GM12878 (cell line): ENCODE data around the gene OXCT1. TPM values are rescaled to one million over a fixed set of nuclear protein-coding genes. Genes with fewer than 3 reads are reported as not detected.

Source experiments
- ATAC-seq: fragments of 200-7000 bp; cut with Tn5 transposase; 3 replicates; pipeline ENCODE4 v1.9.1; 2020; ENCODE audit warnings: mild to moderate bottlenecking, moderate library complexity
- BruUV-seq: library from RNA; stranded (reverse); fragments of 400-500 nt; replicated peaks from 2 replicates; lab custom pipeline; 2021; lab: Mats Ljungman, UMichigan
- CTCF ChIA-PET: fragments of 300-600 bp; sonication (Branson Sonifier 250); formaldehyde crosslinking; extraction: SDS; loops from one replicate; lab custom pipeline; 2021; ENCODE audit warnings: inconsistent platforms; lab: Yijun Ruan, JAX
- POLR2A ChIA-PET: fragments of 350-600 bp; formaldehyde crosslinking; extraction: SDS; loops from one replicate; lab custom pipeline; 2021; ENCODE audit warnings: inconsistent platforms; lab: Charles Lee
- RAD21 ChIA-PET: fragments of 300-600 bp; sonication (Branson Sonifier 250); formaldehyde crosslinking; loops from one replicate; lab custom pipeline; 2023; ENCODE audit warnings: antibody characterized with exemption; ENCODE audit not compliant: unreplicated experiment; lab: Charles Lee
- SMC1A ChIA-PET: fragments of 300-600 bp; sonication (Branson Sonifier 250); formaldehyde crosslinking; loops from one replicate; lab custom pipeline; 2023; ENCODE audit not compliant: unreplicated experiment, uncharacterized antibody; lab: Charles Lee
- DNase-seq: peaks from one replicate; pipeline ENCODE4 v3.0.0-alpha.2; 2011; ENCODE audit warnings: low read depth, low spot score
- FAIRE-seq: peaks from 3 replicates; lab custom pipeline; 2011; peaks lifted over from hg19 to GRCh38; lab: Jason Lieb, UNC
- H2AFZ ChIP-seq: 2 replicates; pipeline ENCODE4 v1.6.0; 2011; ENCODE audit warnings: low read depth, low read length, control low read depth; ENCODE audit not compliant: control insufficient read depth
- H3K27ac ChIP-seq: 2 replicates; pipeline ENCODE4 v1.5.1; 2011; ENCODE audit warnings: control low read depth; ENCODE audit not compliant: control insufficient read depth, insufficient read depth
- H3K27me3 ChIP-seq, 2 experiments: replicated peaks in 1 of 2; 2 replicates each; pipeline versions ENCODE4 v1.6.0 to v1.6.1; 2011; ENCODE audit warnings: low read length in 1 of 2; ENCODE audit not compliant: control insufficient read depth in 2 of 2, insufficient read depth in 2 of 2
- H3K36me3 ChIP-seq, 2 experiments: 2 replicates each; pipeline ENCODE4 v1.5.1; 2011; ENCODE audit warnings: low read length in 1 of 2; ENCODE audit not compliant: control insufficient read depth in 2 of 2, insufficient read depth in 2 of 2
- H3K4me1 ChIP-seq: 2 replicates; pipeline ENCODE4 v1.6.1; 2011; ENCODE audit warnings: mild to moderate bottlenecking, low read length, moderate library complexity, mixed read lengths; ENCODE audit not compliant: control insufficient read depth, insufficient read depth
- H3K4me2 ChIP-seq: 2 replicates; pipeline ENCODE4 v1.6.0; 2011; ENCODE audit warnings: control low read depth; ENCODE audit not compliant: control insufficient read depth, insufficient read depth
- H3K4me3 ChIP-seq: fragments of 200-600 bp; sonication (generic); 2 replicates; pipeline ENCODE4 v1.5.1; 2016
- H3K79me2 ChIP-seq: 2 replicates; pipeline ENCODE4 v1.6.0; 2011; ENCODE audit warnings: low read length; ENCODE audit not compliant: control insufficient read depth, insufficient read depth
- H3K9ac ChIP-seq: 2 replicates; pipeline ENCODE4 v1.8.0; 2011; ENCODE audit warnings: low read length, control low read depth, mixed read lengths; ENCODE audit not compliant: control insufficient read depth, insufficient read depth
- H3K9me3 ChIP-seq: replicated peaks from 3 replicates; pipeline ENCODE4 v1.5.1; 2011; ENCODE audit warnings: mild to moderate bottlenecking, low read length; ENCODE audit not compliant: control insufficient read depth, insufficient read depth
- H4K20me1 ChIP-seq: 2 replicates; pipeline ENCODE4 v1.6.0; 2011; ENCODE audit not compliant: control insufficient read depth, insufficient read depth
- EED ChIP-seq: sonication (generic); IDR thresholded peaks from 2 replicates; pipeline ENCODE4 v1.6.1; 2016; ENCODE audit warnings: antibody characterized with exemption, low read depth
- IRF4 ChIP-seq: IDR thresholded peaks from 2 replicates; pipeline ENCODE4 v1.6.1; 2011; ENCODE audit warnings: low read depth, low read length
- JUND ChIP-seq: IDR thresholded peaks from 2 replicates; pipeline ENCODE4 v1.6.1; 2012; ENCODE audit warnings: low read depth, mild to moderate bottlenecking, low read length, improper control_type of control experiment, moderate library complexity
- MXI1 ChIP-seq: fragments of 150-350 bp; IDR thresholded peaks from 2 replicates; pipeline ENCODE4 v1.6.1; 2011; ENCODE audit warnings: low read depth, mild to moderate bottlenecking, inconsistent platforms, low read length, improper control_type of control experiment
- MYC ChIP-seq: IDR thresholded peaks from 2 replicates; pipeline ENCODE4 v1.6.1; 2011; ENCODE audit warnings: mild to moderate bottlenecking, low read length, moderate library complexity, inconsistent platforms; ENCODE audit not compliant: insufficient read depth, insufficient replicate concordance, insufficient read length, severe bottlenecking
- NFYB ChIP-seq: IDR thresholded peaks from 2 replicates; pipeline ENCODE4 v1.6.1; 2011; ENCODE audit warnings: low read depth, mild to moderate bottlenecking, low read length, improper control_type of control experiment, moderate library complexity; ENCODE audit not compliant: insufficient read depth
- PKNOX1 ChIP-seq: fragments of 450-650 bp; IDR thresholded peaks from 2 replicates; pipeline ENCODE4 v1.6.1; 2016; ENCODE audit warnings: mild to moderate bottlenecking
- PRDM15 ChIP-seq: fragments of 450-650 bp; formaldehyde crosslinking; IDR thresholded peaks from 2 replicates; pipeline ENCODE4 v1.4.0; 2020; ENCODE audit warnings: mild to moderate bottlenecking, moderate library complexity
- SUPT20H ChIP-seq: IDR thresholded peaks from 2 replicates; pipeline ENCODE4 v1.6.1; 2011; ENCODE audit warnings: low read depth, mild to moderate bottlenecking, low read length, moderate library complexity, borderline replicate concordance; ENCODE audit not compliant: control insufficient read depth
- SUZ12 ChIP-seq: fragments of 200-600 bp; sonication (generic); IDR thresholded peaks from one replicate; pipeline ENCODE4 v1.6.1; 2018; ENCODE audit warnings: antibody characterized with exemption, mild to moderate bottlenecking; ENCODE audit not compliant: unreplicated experiment
- ZBTB40 ChIP-seq: fragments of 450-650 bp; IDR thresholded peaks from 2 replicates; pipeline ENCODE4 v1.6.1; 2016; ENCODE audit warnings: mild to moderate bottlenecking, moderate library complexity, borderline replicate concordance
- ZNF217 ChIP-seq: fragments of 450-650 bp; IDR thresholded peaks from 2 replicates; pipeline ENCODE4 v1.6.1; 2017; ENCODE audit warnings: antibody characterized with exemption, mild to moderate bottlenecking
- ZNF622 ChIP-seq: fragments of 450-650 bp; IDR thresholded peaks from 2 replicates; pipeline ENCODE4 v1.6.1; 2017; ENCODE audit warnings: mild to moderate bottlenecking, inconsistent platforms
- WGBS: methylation state at CpG from one replicate; pipeline ENCODE4 v1.1.6; 2016; ENCODE audit warnings: low lambda C conversion rate; ENCODE audit not compliant: insufficient replicate concordance, insufficient coverage; ENCODE audit errors: missing lambda C conversion rate; 5-methylcytosine and 5-hydroxymethylcytosine counted together
- in situ Hi-C: fragments of 300-500 bp; cut with MboI; formaldehyde crosslinking; loops from 9 replicates; pipeline ENCODE4 v1.14.3; 2018; ENCODE audit warnings: mixed read lengths
- intact Hi-C: fragments of 100-400 bp; cut with micrococcal nuclease; formaldehyde crosslinking; loops from one replicate; pipeline ENCODE4 v1.14.2; 2022; ENCODE audit not compliant: unreplicated experiment
- polyA plus RNA-seq, 11 experiments: library from polyadenylated mRNA; depleted of rRNA in 4 of 11; unstranded in 6 of 11; stranded (reverse) in 5 of 11; fragments of >200 nt; fragmentation: Nextera tagmentation in 4 of 11; fragmentation: Illumina TruSeq in 1 of 11; extraction: Ambion mirVana in 4 of 11; extraction: Trizol in 1 of 11; gene quantifications; 1 replicate in 1 of 11; 2 replicates in 10 of 11; pipeline versions ENCODE4 v1.2.1 to v1.2.3, GENCODE V29; 2011 to 2016; ENCODE audit warnings: inconsistent platforms in 2 of 11, missing spikeins in 2 of 11, low read depth in 1 of 11
- total RNA-seq, 4 experiments: library from RNA; depleted of rRNA in 3 of 4; stranded (reverse); fragments of >200 nt in 3 of 4; fragmentation: Illumina TruSeq in 1 of 4; extraction: Trizol in 1 of 4; gene quantifications; 2 replicates each; pipeline versions ENCODE4 v1.2.1 to v1.2.3, GENCODE V29; 2013 to 2021

OXCT1 gene
- total and polyA plus RNA-seq, 10 of the 15 experiments (the other 5 are each of a cell fraction or from before 2014, with no cell fraction given): 46.9 to 103 (median 70.5) TPM

- TF ChIP-seq ZBTB40: no peak
These were observed 99.4 kb downstream of the OXCT1 start (continued) for GRCh38 chr5:41770799-41771198.

GRCh38 chr5:41768692-41769091, 101.5 kb downstream of the OXCT1 start:
- DNase-seq (no peak), FAIRE-seq (no peak), ATAC-seq (no peak)
- POLR2A ChIA-PET: interaction anchor here (0.7 kb wide), 2 partner anchors 42 to 68 kb away, joined by 3 read pairs; no protein-coding TSS in a partner anchor
- intact Hi-C loops: no loop called here
- Histone ChIP-seq H4K20me1 (no peaks in the 10 kb centered on the region), H3K4me3 (no peak overlapping the region), H2AFZ (no peak overlapping the region), H3K4me2 (no peak overlapping the region), H3K27me3 (no peaks in the 10 kb centered on the region), H3K27ac (no peak overlapping the region), H3K79me2 (no peaks in the 10 kb centered on the region), H3K9ac (no peak overlapping the region), H3K9me3 (no peaks in the 10 kb centered on the region), H3K4me1 (peaks cover 44% of the 10 kb centered on the region), H3K36me3 (no peaks in the 10 kb centered on the region; a peak in 2 of 4 replicates)
- in situ Hi-C loops: no loop called here
- BruUV-seq: no TSS peak
- RAD21 ChIA-PET: interaction anchor here (1.1 kb wide), 1 partner anchor 15 kb away, joined by 3 read pairs; no protein-coding TSS in a partner anchor
- SMC1A ChIA-PET: interaction anchor here (0.6 to 10.5 kb wide), 12 partner anchors 8 to 74 kb away, joined by 3 to 104 read pairs (median 3); no protein-coding TSS in a partner anchor
- CTCF ChIA-PET: interaction anchor here (1.1 to 1.9 kb wide), 5 partner anchors 13 to 39 kb away, joined by 3 to 7 read pairs (median 3); no protein-coding TSS in a partner anchor
- 99% methylated on average over 5 of the region's 5 CpGs for whole genome bisulfite sequencing
- TF ChIP-seq SUZ12 (no peak), PRDM15 (no peak), PKNOX1 (no peak), JUND (no peak), EED (no peak), NFYB (no peak), MYC (no peak), ZNF622 (no peak), IRF4 (no peak), SUPT20H (no peak), ZNF217 (no peak), MXI1 (no peak)
